HepG2 (cell line): ENCODE measurements around the gene CCDC201. TPM values are rescaled to one million over a fixed set of nuclear protein-coding genes. Genes with fewer than 3 reads are reported as not detected.
A peak's percentile ranks its signal among the peaks of the same experiment; 100 is the strongest.

Experiments used
- ELF3 ChIP-seq: IDR thresholded peaks from 2 replicates; pipeline ENCODE4 v1.6.1; 2016; ENCODE audit warnings: missing genetic modification reagents, missing compliant biosample characterization
- HDAC2 ChIP-seq: sonication (generic); formaldehyde crosslinking; IDR thresholded peaks from 2 replicates; pipeline ENCODE4 v1.4.0; 2020; ENCODE audit warnings: missing genetic modification reagents
- IRF2 ChIP-seq: IDR thresholded peaks from 2 replicates; pipeline ENCODE4 v1.6.1; 2018; ENCODE audit warnings: missing genetic modification reagents, missing compliant biosample characterization
- KMT2B ChIP-seq: IDR thresholded peaks from 2 replicates; pipeline ENCODE4 v1.6.1; 2016; ENCODE audit warnings: missing genetic modification reagents, missing compliant biosample characterization
- MED13 ChIP-seq: sonication (generic); formaldehyde crosslinking; IDR thresholded peaks from 2 replicates; pipeline ENCODE4 v1.5.0; 2020; ENCODE audit warnings: missing genetic modification reagents
- MTF2 ChIP-seq: sonication (generic); formaldehyde crosslinking; IDR thresholded peaks from 2 replicates; pipeline ENCODE4 v1.5.0; 2020; ENCODE audit warnings: missing genetic modification reagents, borderline replicate concordance
- NFE2 ChIP-seq: sonication (generic); formaldehyde crosslinking; IDR thresholded peaks from 2 replicates; pipeline ENCODE4 v1.4.0; 2020; ENCODE audit warnings: missing genetic modification reagents
- PHF5A ChIP-seq: IDR thresholded peaks from one replicate; pipeline ENCODE4 v1.6.1; 2018; ENCODE audit warnings: low read depth, missing genetic modification reagents; ENCODE audit not compliant: unreplicated experiment
- RNF2 ChIP-seq: fragments of 450-650 bp; conservative IDR thresholded peaks from 2 replicates; pipeline ENCODE4 v1.6.1; 2016; ENCODE audit warnings: low read depth
- RXRB ChIP-seq: IDR thresholded peaks from 2 replicates; pipeline ENCODE4 v1.6.1; 2016; ENCODE audit warnings: borderline replicate concordance, missing genetic modification reagents, missing compliant biosample characterization
- TBX3 ChIP-seq: fragments of 450-650 bp; IDR thresholded peaks from 2 replicates; pipeline ENCODE4 v1.6.1; 2017; ENCODE audit warnings: antibody characterized with exemption, mild to moderate bottlenecking, inconsistent platforms, borderline replicate concordance
- ZBTB7A ChIP-seq: sonication (generic); formaldehyde crosslinking; IDR thresholded peaks from 2 replicates; pipeline ENCODE4 v1.8.0; 2022; ENCODE audit warnings: mild to moderate bottlenecking, missing genetic modification reagents
- ZC3H13 ChIP-seq: sonication (generic); formaldehyde crosslinking; IDR thresholded peaks from 2 replicates; pipeline ENCODE4 v1.8.1; 2023; ENCODE audit warnings: mild to moderate bottlenecking, missing genetic modification reagents, moderate library complexity
- ZNF501 ChIP-seq: sonication (generic); formaldehyde crosslinking; IDR thresholded peaks from 2 replicates; pipeline ENCODE4 v1.5.1; 2020; ENCODE audit warnings: mild to moderate bottlenecking, moderate library complexity, missing genetic modification reagents
- ZNF749 ChIP-seq: sonication (generic); formaldehyde crosslinking; IDR thresholded peaks from 2 replicates; pipeline ENCODE4 v1.8.0; 2022; ENCODE audit warnings: mild to moderate bottlenecking, missing genetic modification reagents, moderate library complexity, borderline replicate concordance
- ZNF780A ChIP-seq: sonication (generic); formaldehyde crosslinking; IDR thresholded peaks from 2 replicates; pipeline ENCODE4 v1.8.0; 2022; ENCODE audit warnings: mild to moderate bottlenecking, missing genetic modification reagents, moderate library complexity
- ZSCAN29 ChIP-seq: sonication (generic); formaldehyde crosslinking; conservative IDR thresholded peaks from 2 replicates; pipeline ENCODE4 v1.4.0; 2020; ENCODE audit warnings: mild to moderate bottlenecking, missing genetic modification reagents
- polyA plus RNA-seq, 8 experiments: library from polyadenylated mRNA; depleted of rRNA in 3 of 8; stranded (reverse) in 7 of 8; unstranded in 1 of 8; fragments of >200 nt; fragmentation: Illumina TruSeq in 4 of 8; extraction: Trizol in 4 of 8; gene quantifications; 2 replicates each; pipeline versions ENCODE4 v1.2.1 to v1.2.3, GENCODE V29; 2011 to 2016; ENCODE audit warnings: low read depth in 4 of 8, missing spikeins in 1 of 8, mixed read lengths in 1 of 8; ENCODE audit not compliant: insufficient read depth in 1 of 8
- total RNA-seq, 5 experiments: library from RNA; depleted of rRNA; stranded (reverse); fragments of >200 nt; fragmentation: Illumina TruSeq; extraction: Trizol; gene quantifications; 2 replicates each; pipeline ENCODE4 v1.2.3, GENCODE V29; 2016; ENCODE audit warnings: low read depth in 1 of 5
- TF ChIP-seq, protein P1 (sequence below): sonication (generic); formaldehyde crosslinking; IDR thresholded peaks from 2 replicates; pipeline ENCODE4 v1.4.0; 2020; ENCODE audit warnings: missing genetic modification reagents
- TF ChIP-seq, protein P2 (sequence below): sonication (generic); formaldehyde crosslinking; IDR thresholded peaks from 2 replicates; pipeline ENCODE4 v1.8.0; 2022; ENCODE audit warnings: mild to moderate bottlenecking, missing genetic modification reagents, borderline replicate concordance
- TF ChIP-seq, protein P3 (sequence below): IDR thresholded peaks from 2 replicates; pipeline ENCODE4 v1.6.1; 2016; ENCODE audit warnings: missing compliant biosample characterization, missing genetic modification reagents, borderline replicate concordance

Gene CCDC201
- total and polyA plus RNA-seq, 2 of the 13 experiments (the other 11 are each of a cell fraction or from before 2014, with no cell fraction given), result 0.92 TPM; not detected in 1

DNA sequence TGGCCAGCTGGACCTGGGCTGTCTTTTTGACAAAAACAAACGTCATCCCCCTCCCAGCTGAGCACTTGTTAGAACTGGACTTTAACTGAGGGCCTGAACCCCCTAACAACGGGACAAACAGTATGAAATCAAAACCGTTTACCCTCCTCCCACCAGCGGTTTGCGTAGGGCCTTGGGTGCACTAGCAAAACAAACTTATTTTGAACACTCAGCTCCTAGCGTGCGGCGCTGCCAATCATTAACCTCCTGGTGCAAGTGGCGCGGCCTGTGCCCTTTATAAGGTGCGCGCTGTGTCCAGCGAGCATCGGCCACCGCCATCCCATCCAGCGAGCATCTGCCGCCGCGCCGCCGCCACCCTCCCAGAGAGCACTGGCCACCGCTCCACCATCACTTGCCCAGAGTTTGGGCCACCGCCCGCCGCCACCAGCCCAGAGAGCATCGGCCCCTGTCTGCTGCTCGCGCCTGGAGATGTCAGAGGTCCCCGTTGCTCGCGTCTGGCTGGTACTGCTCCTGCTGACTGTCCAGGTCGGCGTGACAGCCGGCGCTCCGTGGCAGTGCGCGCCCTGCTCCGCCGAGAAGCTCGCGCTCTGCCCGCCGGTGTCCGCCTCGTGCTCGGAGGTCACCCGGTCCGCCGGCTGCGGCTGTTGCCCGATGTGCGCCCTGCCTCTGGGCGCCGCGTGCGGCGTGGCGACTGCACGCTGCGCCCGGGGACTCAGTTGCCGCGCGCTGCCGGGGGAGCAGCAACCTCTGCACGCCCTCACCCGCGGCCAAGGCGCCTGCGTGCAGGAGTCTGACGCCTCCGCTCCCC, 15.5 kb upstream of the CCDC201 start, which contains the start of gene IGFBP1 (continued):
- TF ChIP-seq ZC3H13 (CRISPR knock-in tag) (peak; percentile 100), RNF2 (peak; percentile 79), PHF5A (CRISPR knock-in tag) (peak; percentile 82), ZNF749 (peak; percentile 59; the same call in 1 of the 2 replicates), ELF3 (CRISPR knock-in tag) (peak; percentile 65), HDAC2 (CRISPR knock-in tag) (peak; percentile 78), TBX3 (0 out of 2 replicates have a peak, but pooled peaks have one; percentile 11), KMT2B (CRISPR knock-in tag) (peak; percentile 43; the same call in 1 of the 2 replicates), ZNF780A (CRISPR knock-in tag) (peak; percentile 92), MTF2 (no peak), ZSCAN29 (CRISPR knock-in tag) (peak; percentile 53; the same call in 1 of the 2 replicates), MED13 (CRISPR knock-in tag) (no peak), NFE2 (CRISPR knock-in tag) (no peak), ZNF501 (CRISPR knock-in tag) (peak; percentile 75; the same call in 1 of the 2 replicates), ZBTB7A (CRISPR knock-in tag) (peak; percentile 92), IRF2 (CRISPR knock-in tag) (peak; percentile 79; the same call in 1 of the 2 replicates), RXRB (CRISPR knock-in tag) (peak; percentile 82)
- TF ChIP-seq, protein P1, sequence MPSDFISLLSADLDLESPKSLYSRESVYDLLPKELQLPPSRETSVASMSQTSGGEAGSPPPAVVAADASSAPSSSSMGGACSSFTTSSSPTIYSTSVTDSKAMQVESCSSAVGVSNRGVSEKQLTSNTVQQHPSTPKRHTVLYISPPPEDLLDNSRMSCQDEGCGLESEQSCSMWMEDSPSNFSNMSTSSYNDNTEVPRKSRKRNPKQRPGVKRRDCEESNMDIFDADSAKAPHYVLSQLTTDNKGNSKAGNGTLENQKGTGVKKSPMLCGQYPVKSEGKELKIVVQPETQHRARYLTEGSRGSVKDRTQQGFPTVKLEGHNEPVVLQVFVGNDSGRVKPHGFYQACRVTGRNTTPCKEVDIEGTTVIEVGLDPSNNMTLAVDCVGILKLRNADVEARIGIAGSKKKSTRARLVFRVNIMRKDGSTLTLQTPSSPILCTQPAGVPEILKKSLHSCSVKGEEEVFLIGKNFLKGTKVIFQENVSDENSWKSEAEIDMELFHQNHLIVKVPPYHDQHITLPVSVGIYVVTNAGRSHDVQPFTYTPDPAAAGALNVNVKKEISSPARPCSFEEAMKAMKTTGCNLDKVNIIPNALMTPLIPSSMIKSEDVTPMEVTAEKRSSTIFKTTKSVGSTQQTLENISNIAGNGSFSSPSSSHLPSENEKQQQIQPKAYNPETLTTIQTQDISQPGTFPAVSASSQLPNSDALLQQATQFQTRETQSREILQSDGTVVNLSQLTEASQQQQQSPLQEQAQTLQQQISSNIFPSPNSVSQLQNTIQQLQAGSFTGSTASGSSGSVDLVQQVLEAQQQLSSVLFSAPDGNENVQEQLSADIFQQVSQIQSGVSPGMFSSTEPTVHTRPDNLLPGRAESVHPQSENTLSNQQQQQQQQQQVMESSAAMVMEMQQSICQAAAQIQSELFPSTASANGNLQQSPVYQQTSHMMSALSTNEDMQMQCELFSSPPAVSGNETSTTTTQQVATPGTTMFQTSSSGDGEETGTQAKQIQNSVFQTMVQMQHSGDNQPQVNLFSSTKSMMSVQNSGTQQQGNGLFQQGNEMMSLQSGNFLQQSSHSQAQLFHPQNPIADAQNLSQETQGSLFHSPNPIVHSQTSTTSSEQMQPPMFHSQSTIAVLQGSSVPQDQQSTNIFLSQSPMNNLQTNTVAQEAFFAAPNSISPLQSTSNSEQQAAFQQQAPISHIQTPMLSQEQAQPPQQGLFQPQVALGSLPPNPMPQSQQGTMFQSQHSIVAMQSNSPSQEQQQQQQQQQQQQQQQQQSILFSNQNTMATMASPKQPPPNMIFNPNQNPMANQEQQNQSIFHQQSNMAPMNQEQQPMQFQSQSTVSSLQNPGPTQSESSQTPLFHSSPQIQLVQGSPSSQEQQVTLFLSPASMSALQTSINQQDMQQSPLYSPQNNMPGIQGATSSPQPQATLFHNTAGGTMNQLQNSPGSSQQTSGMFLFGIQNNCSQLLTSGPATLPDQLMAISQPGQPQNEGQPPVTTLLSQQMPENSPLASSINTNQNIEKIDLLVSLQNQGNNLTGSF, result peak; percentile 88
- TF ChIP-seq, protein P2, sequence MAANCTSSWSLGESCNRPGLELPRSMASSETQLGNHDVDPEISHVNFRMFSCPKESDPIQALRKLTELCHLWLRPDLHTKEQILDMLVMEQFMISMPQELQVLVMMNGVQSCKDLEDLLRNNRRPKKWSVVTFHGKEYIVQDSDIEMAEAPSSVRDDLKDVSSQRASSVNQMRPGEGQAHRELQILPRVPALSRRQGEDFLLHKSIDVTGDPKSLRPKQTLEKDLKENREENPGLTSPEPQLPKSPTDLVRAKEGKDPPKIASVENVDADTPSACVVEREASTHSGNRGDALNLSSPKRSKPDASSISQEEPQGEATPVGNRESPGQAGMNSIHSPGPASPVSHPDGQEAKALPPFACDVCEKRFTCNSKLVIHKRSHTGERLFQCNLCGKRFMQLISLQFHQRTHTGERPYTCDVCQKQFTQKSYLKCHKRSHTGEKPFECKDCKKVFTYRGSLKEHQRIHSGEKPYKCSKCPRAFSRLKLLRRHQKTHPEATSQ (CRISPR knock-in tag), result no peak
- TF ChIP-seq, protein P3, sequence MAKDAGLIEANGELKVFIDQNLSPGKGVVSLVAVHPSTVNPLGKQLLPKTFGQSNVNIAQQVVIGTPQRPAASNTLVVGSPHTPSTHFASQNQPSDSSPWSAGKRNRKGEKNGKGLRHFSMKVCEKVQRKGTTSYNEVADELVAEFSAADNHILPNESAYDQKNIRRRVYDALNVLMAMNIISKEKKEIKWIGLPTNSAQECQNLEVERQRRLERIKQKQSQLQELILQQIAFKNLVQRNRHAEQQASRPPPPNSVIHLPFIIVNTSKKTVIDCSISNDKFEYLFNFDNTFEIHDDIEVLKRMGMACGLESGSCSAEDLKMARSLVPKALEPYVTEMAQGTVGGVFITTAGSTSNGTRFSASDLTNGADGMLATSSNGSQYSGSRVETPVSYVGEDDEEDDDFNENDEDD (CRISPR knock-in tag), result 0 out of 2 replicates have a peak, but pooled peaks have one; percentile 13
